Dedifferentiated amniotic fluid mesenchymal stem cell (primary cell): ENCODE results near the gene KRTAP9-7.
"Not testable (repeated sequence)": the region's sequence is repeated elsewhere in the genome, so short reads cannot be mapped to it uniquely, and the experiment has no call there.

ENCODE experiments used
- DNase-seq: peaks from one replicate; pipeline ENCODE4 v3.0.0-alpha.2; 2016; ENCODE audit errors: extremely low spot score

KRTAP9-7 gene

GRCh38 chr17:41275648-41276190 lies at the start of gene KRTAP9-7:
Gene KRTAP9-7, plus strand, starts transcription at chr17:41275698. Its CDS starts 0 bp downstream, at chr17:41275698.
- not testable (repeated sequence) for DNase-seq

GRCh38 chr17:41226051-41226450 lies 49.4 kb upstream of the KRTAP9-7 start:
- DNase-seq, result no peak

GRCh38 chr17:41226598-41227095 lies 48.9 kb upstream of the KRTAP9-7 start, which contains the start of gene KRTAP9-2:
Gene KRTAP9-2, plus strand, starts transcription at chr17:41226648. Its CDS starts 7 bp downstream, at chr17:41226655.
- DNase-seq, result not testable (repeated sequence)

GRCh38 chr17:41230094-41230493 lies 45.4 kb upstream of the KRTAP9-7 start:
- no peak for DNase-seq

- no peak for DNase-seq
Observed at GRCh38 chr17:41231731-41232130, 43.8 kb upstream of the KRTAP9-7 start.

- not testable (repeated sequence) for DNase-seq
Observed at GRCh38 chr17:41232399-41233105, 42.9 kb upstream of the KRTAP9-7 start, which contains the start of gene KRTAP9-3. Gene KRTAP9-3, plus strand, starts transcription at chr17:41232449. Its CDS starts 53 bp downstream, at chr17:41232502.

- not testable (repeated sequence) for DNase-seq
Observed at GRCh38 chr17:41237116-41237515, 38.4 kb upstream of the KRTAP9-7 start.

- DNase-seq, result not testable (repeated sequence)
Observed at GRCh38 chr17:41237949-41238437, 37.5 kb upstream of the KRTAP9-7 start, which contains the start of gene KRTAP9-8. Gene KRTAP9-8, plus strand, starts transcription at chr17:41237999. Its CDS starts 53 bp downstream, at chr17:41238052.

- not testable (repeated sequence) for DNase-seq
Observed at GRCh38 chr17:41246995-41247787, 28.3 kb upstream of the KRTAP9-7 start.

GRCh38 chr17:41249637-41250240 lies 25.8 kb upstream of the KRTAP9-7 start, which contains the start of gene KRTAP9-4:
Gene KRTAP9-4, plus strand, starts transcription at chr17:41249687. Its CDS starts 34 bp downstream, at chr17:41249721.
- not testable (repeated sequence) for DNase-seq

- DNase-seq, result no peak
Observed at GRCh38 chr17:41251261-41251660, 24.2 kb upstream of the KRTAP9-7 start.

- DNase-seq, result no peak
Observed at GRCh38 chr17:41254861-41255260, 20.6 kb upstream of the KRTAP9-7 start.

- DNase-seq, result not testable (repeated sequence)
Observed at GRCh38 chr17:41255381-41256290, 19.9 kb upstream of the KRTAP9-7 start, which contains the start of gene KRTAP9-9. Gene KRTAP9-9, plus strand, starts transcription at chr17:41255384.

GRCh38 chr17:41256291-41256685 lies 19.2 kb upstream of the KRTAP9-7 start:
- DNase-seq, result no peak

- no peak for DNase-seq
Observed at GRCh38 chr17:41258406-41258805, 17.1 kb upstream of the KRTAP9-7 start.

- no peak for DNase-seq
Observed at GRCh38 chr17:41263212-41263611, 12.3 kb upstream of the KRTAP9-7 start.

GRCh38 chr17:41264599-41264998 lies 10.9 kb upstream of the KRTAP9-7 start:
- no peak for DNase-seq

- no peak for DNase-seq
Observed at GRCh38 chr17:41265078-41265477, 10.4 kb upstream of the KRTAP9-7 start, which contains the start of gene KRTAP9-6. Gene KRTAP9-6, plus strand, starts transcription at chr17:41265378. Its CDS starts 0 bp downstream, at chr17:41265378.

GRCh38 chr17:41267711-41268110 lies 7.8 kb upstream of the KRTAP9-7 start:
- DNase-seq, result no peak

- not testable (repeated sequence) for DNase-seq
Observed at GRCh38 chr17:41271323-41271722, 4.2 kb upstream of the KRTAP9-7 start.
